ENCODE measurements around the gene SF3B5.
"Not testable (repeated sequence)": the region's sequence is repeated elsewhere in the genome, so short reads cannot be mapped to it uniquely, and the experiment has no call there.

The SF3B5 gene

GRCh38 chr6:144106206-144106605, 10.8 kb upstream of the SF3B5 start:
- in situ Hi-C loops (cut with MboI; ENCODE audit: low sequenced_read_pairs) = no loop called here

- in situ Hi-C loops (cut with MboI; ENCODE audit: low sequenced_read_pairs) = no loop called here
These were observed 9.6 kb upstream of the SF3B5 start for GRCh38 chr6:144104898-144105487.

GRCh38 chr6:144104488-144104887, 9.1 kb upstream of the SF3B5 start:
- in situ Hi-C loops (cut with MboI; ENCODE audit: low sequenced_read_pairs) = no loop called here

GRCh38 chr6:144103026-144103563, 7.7 kb upstream of the SF3B5 start:
- in situ Hi-C loops (cut with MboI; ENCODE audit: low sequenced_read_pairs) = no loop called here

- in situ Hi-C loops (cut with MboI; ENCODE audit: low sequenced_read_pairs) = no loop called here
These were observed 3.6 kb upstream of the SF3B5 start for GRCh38 chr6:144098993-144099392.

- in situ Hi-C loops (cut with MboI; ENCODE audit: low sequenced_read_pairs) = no loop called here
These were observed 641 bp downstream of the SF3B5 start for GRCh38 chr6:144094731-144095133.

GRCh38 chr6:144093658-144094057, 1.7 kb downstream of the SF3B5 start:
- in situ Hi-C loops (cut with MboI; ENCODE audit: low sequenced_read_pairs) = no loop called here

- in situ Hi-C loops (cut with MboI; ENCODE audit: low sequenced_read_pairs) = no loop called here
These were observed 2.1 kb downstream of the SF3B5 start for GRCh38 chr6:144093236-144093635.

GRCh38 chr6:144090384-144090783, 5.0 kb downstream of the SF3B5 start:
- in situ Hi-C loops (cut with MboI; ENCODE audit: low sequenced_read_pairs) = no loop called here

GRCh38 chr6:144087789-144088426, 7.5 kb downstream of the SF3B5 start:
- in situ Hi-C loops (cut with MboI; ENCODE audit: low sequenced_read_pairs) = no loop called here

- in situ Hi-C loops (cut with MboI; ENCODE audit: low sequenced_read_pairs) = no loop called here
These were observed 8.4 kb downstream of the SF3B5 start for GRCh38 chr6:144086959-144087358.

- in situ Hi-C loops (cut with MboI; ENCODE audit: low sequenced_read_pairs) = no loop called here
These were observed 12.2 kb downstream of the SF3B5 start for GRCh38 chr6:144083172-144083571.

GRCh38 chr6:144082412-144082811, 13.0 kb downstream of the SF3B5 start:
- in situ Hi-C loops (cut with MboI; ENCODE audit: low sequenced_read_pairs) = not testable (repeated sequence)

GRCh38 chr6:144077871-144078270, 17.5 kb downstream of the SF3B5 start:
- in situ Hi-C loops (cut with MboI; ENCODE audit: low sequenced_read_pairs) = no loop called here

GRCh38 chr6:144075875-144076274, 19.5 kb downstream of the SF3B5 start:
- in situ Hi-C loops (cut with MboI; ENCODE audit: low sequenced_read_pairs) = no loop called here

- in situ Hi-C loops (cut with MboI; ENCODE audit: low sequenced_read_pairs) = no loop called here
These were observed 20.2 kb downstream of the SF3B5 start for GRCh38 chr6:144075187-144075586.

- in situ Hi-C loops (cut with MboI; ENCODE audit: low sequenced_read_pairs) = no loop called here
These were observed 22.3 kb downstream of the SF3B5 start for GRCh38 chr6:144073024-144073423.

- in situ Hi-C loops (cut with MboI; ENCODE audit: low sequenced_read_pairs) = no loop called here
These were observed 25.9 kb downstream of the SF3B5 start for GRCh38 chr6:144069506-144069905.

GRCh38 chr6:144068794-144069193, 26.6 kb downstream of the SF3B5 start:
- in situ Hi-C loops (cut with MboI; ENCODE audit: low sequenced_read_pairs) = no loop called here

GRCh38 chr6:144066741-144067484, 28.5 kb downstream of the SF3B5 start:
- in situ Hi-C loops (cut with MboI; ENCODE audit: low sequenced_read_pairs) = no loop called here

- in situ Hi-C loops (cut with MboI; ENCODE audit: low sequenced_read_pairs) = no loop called here
These were observed 29.1 kb downstream of the SF3B5 start for GRCh38 chr6:144066255-144066654.

- in situ Hi-C loops (cut with MboI; ENCODE audit: low sequenced_read_pairs) = no loop called here
These were observed 30.1 kb downstream of the SF3B5 start for GRCh38 chr6:144065213-144065660.
